HT-29 (cell line): Measurements from ENCODE around the gene NR5A2. TPM values are rescaled to one million over a fixed set of nuclear protein-coding genes. Genes with fewer than 3 reads are reported as not detected.

ENCODE experiments used
- DNase-seq: peaks from one replicate; pipeline ENCODE4 v3.0.0-alpha.2; 2015; ENCODE audit warnings: low spot score
- small RNA-seq: library from RNA; depleted of rRNA; stranded (forward); fragments of <200 nt; gene quantifications from one replicate; pipeline ENCODE3, GENCODE V24; 2014
- total RNA-seq: library from RNA; depleted of rRNA; stranded (reverse); fragments of >200 nt; shearing (Covaris generic); gene quantifications from 2 replicates; pipeline ENCODE4 v1.2.3, GENCODE V29; 2014

NR5A2 gene
- total RNA-seq, 1 experiment from 2014 or later, result 2.6 TPM

DNA sequence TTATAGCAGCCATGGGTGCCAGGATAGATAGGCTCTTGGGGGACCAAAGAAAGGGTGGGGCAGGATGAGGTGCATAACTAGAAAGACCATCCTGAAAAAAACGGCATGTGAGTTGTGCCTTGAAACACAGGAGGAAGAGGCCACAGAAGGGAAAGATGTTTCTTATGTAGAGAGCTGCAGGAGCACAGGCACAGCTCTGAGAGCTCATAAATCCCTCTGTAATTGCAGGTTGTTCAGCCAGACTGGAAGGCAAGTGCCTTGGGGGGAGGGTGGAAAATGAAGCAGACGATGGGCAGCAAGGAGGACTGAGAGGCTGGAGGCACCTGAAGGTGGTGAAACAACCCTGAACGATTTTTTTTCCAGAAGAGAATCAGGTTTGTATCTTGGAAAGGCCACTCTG, 170.7 kb downstream of the NR5A2 start:
- no peak for DNase-seq

DNA sequence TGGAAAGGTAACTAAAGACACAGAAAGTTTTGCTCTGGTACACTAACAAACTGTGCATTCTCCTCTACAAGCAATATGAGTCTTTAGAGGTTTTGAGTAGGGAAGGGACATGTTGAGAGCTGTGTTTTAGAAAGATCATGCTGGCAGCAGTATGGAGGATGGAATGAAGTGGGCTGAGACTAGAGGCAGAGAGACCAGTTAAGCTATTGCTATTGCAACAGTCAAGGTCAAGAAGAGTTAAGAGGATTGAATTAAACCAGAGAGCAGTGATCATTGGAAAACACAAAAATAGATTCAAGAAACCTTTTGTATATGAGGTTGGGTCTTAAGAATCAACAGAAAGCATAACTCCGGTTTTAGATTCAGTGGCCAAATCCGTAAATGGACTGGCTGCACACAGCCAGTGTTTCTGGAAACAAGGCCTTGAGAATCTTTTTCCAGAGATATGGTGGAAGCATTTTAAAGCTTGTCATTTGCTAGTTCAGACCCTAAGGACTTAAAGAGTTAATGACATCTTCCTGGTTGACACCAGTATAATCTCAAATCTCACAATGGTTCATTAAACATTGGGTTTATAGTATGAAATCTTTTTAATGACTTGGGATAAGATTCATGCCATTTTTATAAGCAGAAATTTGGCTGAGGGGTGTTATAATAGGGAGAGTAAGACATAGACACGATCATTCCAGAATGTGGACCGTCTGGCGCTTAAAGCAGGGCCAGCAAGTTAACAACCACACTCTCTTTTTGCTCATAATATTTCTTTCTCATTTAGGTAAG, 177.9 kb downstream of the NR5A2 start:
- no peak for DNase-seq

DNA sequence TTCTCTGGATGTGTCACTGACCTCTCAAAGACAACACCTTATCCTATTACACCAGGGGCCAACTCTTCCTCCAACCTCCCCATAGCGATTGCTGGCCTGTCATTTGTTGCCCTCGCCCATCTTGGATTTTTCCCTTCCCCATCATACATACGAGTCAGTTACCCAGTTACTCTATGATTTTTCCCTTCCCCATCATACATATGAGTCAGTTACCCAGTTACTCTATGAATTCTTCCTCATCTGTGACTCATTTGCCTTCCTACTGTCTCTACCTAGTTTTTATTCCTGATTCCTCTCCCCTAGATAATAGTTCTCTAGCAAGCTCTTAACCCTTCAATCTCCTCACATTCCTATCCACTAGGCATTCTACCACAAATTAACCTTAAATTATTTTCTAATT, 178.8 kb downstream of the NR5A2 start:
- no peak for DNase-seq

DNA sequence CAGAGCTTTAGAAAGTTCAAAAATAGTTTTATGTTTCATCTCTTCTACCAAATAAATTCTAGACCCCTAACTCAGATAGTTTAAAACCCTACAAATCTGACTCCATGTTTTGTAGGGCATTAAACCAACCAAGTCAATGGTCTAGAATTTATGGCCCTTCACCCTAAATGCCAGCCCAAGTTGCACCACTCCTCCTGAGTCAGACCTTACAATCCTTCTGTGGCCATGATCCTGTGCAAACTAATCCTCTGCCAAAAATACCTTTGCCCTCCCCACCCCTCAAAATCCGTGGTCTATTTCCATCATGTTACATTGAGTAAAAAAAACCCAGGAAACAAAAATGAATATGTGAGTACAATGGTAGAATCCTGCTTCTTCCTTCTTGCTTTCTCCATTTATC, 179.3 kb downstream of the NR5A2 start:
- DNase-seq, result no peak

DNA sequence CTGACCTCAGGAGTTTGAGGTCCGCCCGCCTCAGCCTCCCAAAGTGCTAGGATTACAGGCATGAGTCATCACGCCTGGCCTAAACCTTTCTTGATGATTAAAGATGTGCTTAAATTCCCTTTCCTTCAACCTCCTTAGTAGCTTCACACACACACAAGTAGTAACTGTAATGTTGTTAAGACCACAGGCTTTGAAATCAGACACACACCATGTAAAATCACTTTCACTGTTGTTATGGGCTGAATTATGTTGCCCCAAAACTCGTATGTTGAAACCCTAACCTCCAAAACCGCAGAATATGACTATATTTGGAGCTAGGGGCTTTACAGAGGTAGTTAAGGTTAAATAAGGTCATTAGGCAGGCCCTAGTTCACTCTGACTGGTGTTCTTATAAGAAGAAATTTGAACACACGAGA, 180.2 kb downstream of the NR5A2 start:
- DNase-seq, result no peak

DNA sequence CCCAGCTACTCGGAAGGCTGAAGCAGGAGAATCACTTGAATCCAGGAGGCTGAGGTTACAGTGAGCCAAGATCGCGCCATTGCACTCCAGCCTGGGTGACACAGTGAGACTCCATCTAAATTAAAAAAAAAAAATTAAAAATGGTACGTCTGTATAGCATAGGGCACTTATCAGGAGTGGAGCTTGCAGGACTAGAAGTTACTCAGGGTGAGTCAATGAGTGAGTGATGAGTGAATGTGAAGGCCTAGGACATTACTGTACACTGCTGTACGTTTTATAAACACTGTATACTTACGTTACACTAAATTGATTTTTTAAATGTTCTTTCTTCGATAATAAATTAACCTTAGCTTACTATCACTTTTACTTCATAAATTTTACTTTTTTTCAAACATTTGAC, 183.6 kb downstream of the NR5A2 start:
- DNase-seq, result no peak

DNA sequence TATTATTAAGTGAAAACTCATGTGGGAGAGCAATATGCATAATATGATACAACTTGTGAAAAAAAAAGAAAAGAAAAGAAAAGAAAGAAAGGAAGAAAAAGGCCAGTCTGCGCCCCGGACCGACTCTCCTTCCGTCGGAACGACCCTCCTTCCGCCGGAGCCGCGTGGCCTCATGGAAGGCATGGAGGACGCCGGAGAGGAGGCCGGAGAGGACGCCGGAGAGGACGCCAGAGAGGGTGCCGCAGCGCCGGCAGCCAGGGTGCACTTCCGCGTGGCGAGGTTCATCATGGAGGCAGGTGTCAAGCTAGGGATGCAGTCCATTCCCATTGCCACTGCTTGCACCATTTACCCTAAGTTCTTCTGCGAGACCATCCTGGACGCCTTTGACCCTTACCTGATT, 185.9 kb downstream of the NR5A2 start:
- DNase-seq, result no peak

DNA sequence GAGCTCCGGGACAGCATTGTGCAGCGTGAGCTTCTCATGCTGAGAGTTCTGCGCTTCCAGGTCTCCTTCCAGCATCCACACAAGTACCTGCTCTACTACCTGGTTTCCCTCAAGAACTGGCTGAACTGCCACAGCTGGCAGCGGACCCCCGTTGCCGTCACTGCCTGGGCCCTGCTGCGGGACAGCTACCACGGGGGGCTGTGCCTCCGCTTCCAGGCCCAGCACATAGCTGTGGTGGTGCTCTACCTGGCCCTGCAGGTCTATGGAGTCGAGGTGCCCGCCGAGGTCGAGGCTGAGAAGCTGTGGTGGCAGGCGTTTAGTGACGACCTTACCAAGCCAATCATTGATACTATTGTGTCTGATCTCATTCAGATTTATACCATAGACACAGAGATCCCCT, 186.4 kb downstream of the NR5A2 start:
- no peak for DNase-seq

DNA sequence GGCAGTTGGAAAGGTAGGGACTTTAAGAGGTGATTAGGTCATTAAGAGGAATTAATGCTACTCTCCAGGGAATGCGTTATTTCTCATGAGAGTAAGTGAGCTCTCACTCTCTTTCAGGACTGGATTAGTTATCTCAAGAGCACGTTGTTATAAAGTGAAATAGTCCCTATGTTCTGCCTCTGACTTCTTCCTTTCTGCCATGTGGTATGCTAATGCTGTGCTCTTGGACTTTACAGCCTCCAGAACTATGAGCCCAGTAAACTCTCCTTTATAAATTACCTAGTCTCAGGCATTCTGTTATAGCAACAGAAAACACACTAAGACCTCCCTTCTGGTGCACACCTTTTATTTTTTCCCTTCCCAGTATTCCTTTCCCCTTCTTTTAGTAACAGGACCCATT, 187.8 kb downstream of the NR5A2 start:
- DNase-seq, result no peak

DNA sequence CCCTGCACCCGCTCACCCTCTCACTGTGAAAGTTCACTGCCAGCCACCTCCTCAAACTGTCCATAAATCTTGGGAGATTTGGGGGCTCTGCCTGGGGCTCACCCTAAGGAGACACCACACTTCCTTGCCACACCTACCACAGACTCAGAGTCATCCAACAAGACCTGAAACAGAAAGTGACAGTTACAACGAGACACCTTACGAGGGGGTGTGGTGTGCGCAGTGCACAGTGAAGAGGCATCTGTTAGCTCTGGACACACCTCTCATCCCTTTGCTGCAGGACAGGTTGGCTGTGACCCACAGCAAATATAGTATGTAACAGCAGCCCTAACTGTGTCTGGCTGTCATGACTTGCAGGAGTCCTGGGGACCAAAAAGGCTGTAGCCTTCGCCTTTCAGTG, 190.2 kb downstream of the NR5A2 start:
- DNase-seq, result no peak

DNA sequence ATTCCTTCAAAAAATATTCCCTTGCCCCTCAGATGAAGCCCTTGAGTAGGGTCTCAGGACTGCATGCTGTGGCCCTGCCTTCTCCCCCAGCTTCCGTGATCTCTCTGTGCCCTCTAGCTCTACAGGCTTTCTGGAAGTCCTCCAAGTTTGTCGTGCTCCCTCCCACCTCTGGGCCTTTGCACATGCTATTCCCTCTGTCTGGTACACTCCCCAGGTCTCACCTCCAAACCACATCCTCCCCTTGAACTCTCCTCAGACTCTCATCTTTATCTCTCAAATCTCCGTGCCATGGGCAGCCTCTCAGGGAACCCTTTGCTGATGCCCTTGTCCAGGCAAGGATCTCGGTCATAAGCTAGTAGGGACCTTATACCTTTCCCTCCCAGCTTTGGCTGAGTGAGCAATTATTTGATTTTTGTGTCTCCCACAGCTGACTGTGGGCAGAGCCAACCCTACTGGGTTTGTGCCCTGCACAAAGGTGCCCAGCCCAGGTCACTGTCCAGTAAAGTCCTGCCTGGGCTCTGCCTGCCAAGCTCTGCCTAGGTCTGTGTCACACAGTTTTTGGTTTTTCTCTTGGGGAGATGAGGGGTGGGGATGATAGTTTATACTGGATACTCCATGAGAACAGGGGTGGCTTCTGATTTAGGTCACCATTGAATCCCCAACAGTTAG, 194.2 kb downstream of the NR5A2 start:
- DNase-seq, result no peak

DNA sequence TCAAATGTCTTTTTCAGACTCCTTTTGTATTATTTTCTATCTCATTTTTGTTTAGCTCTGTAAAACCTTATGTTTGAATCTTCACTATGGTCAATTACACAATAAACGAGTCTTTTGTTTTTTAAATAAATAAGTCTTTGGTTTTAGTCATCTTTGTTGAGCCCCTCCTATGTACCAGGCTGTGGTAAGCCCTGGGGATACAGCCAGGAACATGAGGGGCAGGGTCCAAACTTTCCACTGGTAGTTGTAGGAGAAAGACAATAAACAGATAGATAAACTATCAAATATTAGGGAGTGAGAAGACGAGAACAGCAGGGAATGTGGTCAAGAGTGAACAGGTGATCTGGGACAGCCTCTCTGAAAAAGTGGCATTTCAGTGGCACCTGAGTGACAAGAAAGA, 195.7 kb downstream of the NR5A2 start:
- no peak for DNase-seq

DNA sequence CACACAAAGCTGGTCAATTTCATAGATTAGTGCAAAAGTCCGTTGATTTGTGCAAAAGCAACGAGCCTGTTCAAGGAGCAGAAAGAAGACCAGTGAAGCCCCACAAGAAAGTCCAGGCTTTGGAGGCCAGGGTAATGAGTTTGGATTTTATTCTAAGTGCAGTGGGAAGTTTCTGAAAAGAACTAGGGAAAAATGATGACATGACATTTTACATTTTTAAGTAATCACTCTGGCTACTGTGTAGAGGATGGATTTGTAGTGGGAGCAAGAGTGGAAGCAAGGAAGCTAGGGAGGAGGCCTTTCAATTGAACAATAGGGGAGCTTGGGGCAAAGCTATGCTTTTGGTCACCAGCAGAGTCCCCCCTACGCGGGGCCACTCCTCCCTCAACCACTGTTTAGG, 196.1 kb downstream of the NR5A2 start:
- DNase-seq, result no peak

DNA sequence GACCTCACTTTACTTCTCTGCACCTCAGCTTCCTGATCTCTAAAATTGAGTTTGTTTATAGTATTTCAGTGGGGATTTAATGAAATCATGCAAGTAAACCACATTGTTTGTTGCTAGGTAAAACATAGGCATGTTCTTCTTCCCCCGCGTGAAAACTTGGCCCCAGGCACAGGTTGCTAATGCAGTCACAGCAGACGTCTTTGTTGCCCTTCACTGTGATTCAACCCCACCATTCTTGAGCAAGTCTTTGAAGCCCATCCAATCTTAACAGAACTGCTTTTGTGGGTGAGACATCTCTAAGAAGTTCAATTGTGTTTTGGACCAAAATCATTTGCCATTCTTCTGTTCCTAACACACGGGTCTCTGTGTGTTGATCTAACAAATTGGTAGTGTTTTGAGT, 196.8 kb downstream of the NR5A2 start:
- DNase-seq, result no peak

DNA sequence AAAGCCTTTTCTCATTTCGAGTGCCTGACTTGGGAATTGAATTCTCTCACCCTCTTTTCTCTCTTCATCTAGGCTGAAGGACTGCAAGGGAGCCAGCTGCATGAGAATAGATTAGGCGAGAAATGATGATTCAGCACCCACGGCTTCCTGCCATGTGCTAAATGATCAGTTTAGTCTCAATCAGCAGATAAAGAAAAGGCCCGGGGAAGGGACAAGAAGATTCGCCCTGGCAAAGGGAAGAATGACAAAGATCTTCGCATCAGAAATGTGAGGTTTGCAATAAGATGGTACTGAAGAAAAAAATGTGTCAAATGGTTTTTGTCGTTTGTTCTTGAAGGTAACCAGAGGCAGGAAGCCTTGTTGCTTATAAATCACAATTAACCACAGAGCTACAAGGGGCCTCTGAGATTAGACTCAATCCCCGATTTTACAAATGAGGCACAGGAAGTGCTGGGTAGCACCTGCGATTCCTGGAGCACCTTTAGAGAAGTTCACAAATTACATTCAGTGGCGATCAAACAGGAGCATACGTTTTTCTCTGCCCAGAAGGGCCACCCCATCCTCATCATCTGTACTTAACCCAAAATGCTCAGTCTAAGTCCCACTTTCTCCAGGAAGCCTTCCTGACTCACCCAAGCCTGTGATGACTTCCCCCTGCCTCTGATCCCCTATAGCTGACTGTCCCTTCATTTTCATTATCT, 198.9 kb downstream of the NR5A2 start:
- no peak for DNase-seq

DNA sequence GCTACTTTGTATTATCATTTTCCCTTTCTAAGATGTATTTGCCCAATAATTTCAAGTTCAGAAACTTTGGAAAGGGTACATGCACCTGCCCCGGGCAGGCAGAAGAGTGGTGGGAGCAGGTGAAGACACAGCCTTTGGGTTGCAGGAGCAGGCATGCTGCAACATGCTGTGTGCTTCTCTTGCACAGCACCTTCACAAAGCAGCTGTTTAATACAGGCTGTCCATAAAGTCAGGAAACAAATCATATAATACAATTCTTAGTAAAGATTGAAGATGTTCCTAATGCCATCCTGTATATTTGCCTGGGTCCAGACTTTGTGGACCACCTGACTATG, 199.4 kb downstream of the NR5A2 start:
- DNase-seq, result no peak

Small RNA genes within 50 kb of the gene (small RNA-seq; reads per million reads assigned to genes)
- gene RNU6-570P (not detected), gene RNU6-609P (not detected), gene RNU6-716P (not detected)
